K562 (cell line): ENCODE results near the gene ZER1. TPM values are rescaled to one million over a fixed set of nuclear protein-coding genes. Genes with fewer than 3 reads are reported as not detected.

ENCODE experiments used
- E4F1 ChIP-seq: fragments of 250-450 bp; sonication (Bioruptor Pico); IDR thresholded peaks from 2 replicates; pipeline ENCODE4 v1.5.0; 2021; ENCODE audit warnings: mild to moderate bottlenecking, borderline replicate concordance
- POLR2A ChIP-seq: fragments of 450-650 bp; conservative IDR thresholded peaks from 2 replicates; pipeline ENCODE4 v1.6.1; 2016
- RBFOX2 ChIP-seq: fragments of 200-400 bp; formaldehyde crosslinking; IDR thresholded peaks from 2 replicates; pipeline ENCODE4 v1.6.1; 2017; ENCODE audit warnings: low read depth, mild to moderate bottlenecking, low read length, moderate library complexity
- TAF15 ChIP-seq: fragments of 200-400 bp; formaldehyde crosslinking; IDR thresholded peaks from 2 replicates; pipeline ENCODE4 v1.6.1; 2017; ENCODE audit warnings: mild to moderate bottlenecking, low read depth, low read length, moderate library complexity
- ZBTB8A ChIP-seq: fragments of 450-650 bp; IDR thresholded peaks from 2 replicates; pipeline ENCODE4 v1.6.1; 2018; ENCODE audit warnings: mild to moderate bottlenecking, moderate library complexity; ENCODE audit not compliant: partially characterized antibody
- ZFP30 ChIP-seq: fragments of 250-450 bp; sonication (Bioruptor Pico); IDR thresholded peaks from 2 replicates; pipeline ENCODE4 v1.8.0; 2022; ENCODE audit warnings: moderate library complexity, mild to moderate bottlenecking, inconsistent platforms, borderline replicate concordance
- polyA plus RNA-seq, 8 experiments: library from polyadenylated mRNA; depleted of rRNA in 4 of 8; stranded (reverse) in 5 of 8; unstranded in 3 of 8; fragments of >200 nt; fragmentation: Nextera tagmentation in 2 of 8; fragmentation: Illumina TruSeq in 1 of 8; extraction: Ambion mirVana in 2 of 8; extraction: Trizol in 1 of 8; gene quantifications; 2 replicates each; pipeline versions ENCODE4 v1.2.1 to v1.2.3, GENCODE V29; 2011 to 2014; ENCODE audit warnings: inconsistent platforms in 1 of 8, missing spikeins in 1 of 8
- total RNA-seq, 7 experiments: library from RNA; depleted of rRNA in 6 of 7; stranded (reverse); fragments of >200 nt in 6 of 7; fragmentation: Illumina TruSeq in 2 of 7; extraction: Trizol in 2 of 7; gene quantifications; 2 replicates each; pipeline versions ENCODE4 v1.2.1 to v1.2.3, GENCODE V29; 2011 to 2021; ENCODE audit warnings: low replicate concordance in 1 of 7

Gene ZER1
- total and polyA plus RNA-seq, 9 of the 15 experiments (the other 6 are each of a cell fraction or from before 2014, with no cell fraction given): 0.07 to 10.7 (median 6.2) TPM

DNA sequence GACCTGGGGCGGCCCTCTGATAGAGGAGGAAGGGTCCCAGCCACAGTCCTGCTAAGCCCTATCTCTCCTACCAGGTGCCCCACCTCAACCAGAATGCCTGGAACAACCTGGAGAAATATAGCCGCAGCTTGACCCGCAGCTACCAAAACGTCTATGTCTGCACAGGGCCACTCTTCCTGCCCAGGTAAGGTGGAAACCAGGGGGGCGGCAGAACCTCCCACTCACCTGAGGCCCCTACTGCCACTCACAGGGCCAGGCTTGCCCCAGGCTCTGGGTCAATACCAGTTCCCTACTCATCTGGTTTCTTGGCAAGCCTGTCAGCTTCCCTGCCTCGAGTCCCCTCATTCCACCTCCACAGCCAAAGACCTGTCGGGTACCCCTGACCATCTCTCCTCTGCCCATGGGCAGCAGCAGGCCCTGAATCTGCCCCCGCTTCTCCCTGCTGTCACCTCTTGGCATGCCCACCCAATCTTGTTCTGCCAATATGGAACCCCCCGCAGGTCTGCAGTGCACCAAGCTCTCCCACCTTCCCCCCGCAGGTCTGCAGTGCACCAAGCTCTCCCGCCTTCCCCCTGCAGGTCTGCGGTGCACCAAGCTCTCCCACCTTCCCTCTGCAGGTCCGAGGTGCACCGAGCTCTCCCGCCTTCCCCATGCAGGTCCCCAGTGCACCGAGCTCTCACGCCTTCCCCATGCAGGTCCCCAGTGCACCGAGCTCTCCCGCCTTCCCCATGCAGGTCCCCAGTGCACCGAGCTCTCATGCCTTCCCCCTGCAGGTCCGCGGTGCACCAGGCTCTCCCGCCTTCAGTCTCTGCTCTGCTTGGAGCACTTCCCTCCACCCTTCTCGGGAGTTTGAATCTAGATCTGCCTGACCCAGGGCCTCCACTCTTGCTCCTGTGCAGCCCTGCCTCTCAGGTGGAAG, 49.2 kb upstream of the ZER1 start (continued):
- TF ChIP-seq RBFOX2 (peak; percentile 71), TAF15 (no peak), POLR2A (peak; percentile 36), E4F1 (CRISPR knock-in tag) (no peak), ZFP30 (no peak), ZBTB8A (no peak)
